Tibial artery (tissue), 4 donors: ENCODE data around the gene RIN3.
"Not testable (repeated sequence)": the region's sequence is repeated elsewhere in the genome, so short reads cannot be mapped to it uniquely, and the experiment has no call there.

ENCODE experiments used
- DNase-seq, 2 donors: peaks; one replicate each; pipeline ENCODE4 v3.0.0-alpha.2; 2019
- H3K27ac ChIP-seq, 2 donors: fragments of 200-600 bp; sonication (generic) in 1 of 2; 1 replicate in 1 of 2; 2 replicates in 1 of 2; pipeline ENCODE4 v1.5.1; 2018 to 2019; ENCODE audit warnings: mild to moderate bottlenecking in 1 of 2
- H3K27me3 ChIP-seq, 2 donors: fragments of 200-600 bp; sonication (generic) in 1 of 2; one replicate each; pipeline versions ENCODE4 v1.5.1 to v1.6.0; 2016 to 2019
- H3K36me3 ChIP-seq, 3 donors: fragments of 200-600 bp; sonication (generic) in 2 of 3; one replicate each; pipeline ENCODE4 v1.5.1; 2016 to 2019; ENCODE audit warnings: mild to moderate bottlenecking in 2 of 3
- H3K4me1 ChIP-seq, 4 donors: fragments of 200-600 bp; sonication (generic) in 2 of 4; 1 replicate in 3 of 4; 2 replicates in 1 of 4; pipeline ENCODE4 v1.5.1; 2016 to 2019
- H3K4me3 ChIP-seq, 2 donors: fragments of 200-600 bp; sonication (generic) in 1 of 2; 1 replicate in 1 of 2; 2 replicates in 1 of 2; pipeline ENCODE4 v1.5.1; 2018 to 2019; ENCODE audit warnings: mild to moderate bottlenecking in 2 of 2
- H3K9me3 ChIP-seq, 3 donors: fragments of 200-600 bp; sonication (generic) in 1 of 3; one replicate each; pipeline ENCODE4 v1.5.1; 2016 to 2019
- intact Hi-C: fragments of 100-400 bp; cut with DNase I; formaldehyde crosslinking; loops from one replicate; pipeline ENCODE4 v1.15.0; 2023; ENCODE audit warnings: low total_unique reads
- TF ChIP-seq, protein P1 (sequence below), 2 experiments: fragments of 200-600 bp in 1 of 2; fragments of 450-650 bp in 1 of 2; IDR thresholded peaks; one replicate each; pipeline ENCODE4 v1.5.1; 2017 to 2019; ENCODE audit warnings: antibody characterized with exemption in 2 of 2, mild to moderate bottlenecking in 1 of 2, moderate library complexity in 1 of 2

The RIN3 gene

DNA sequence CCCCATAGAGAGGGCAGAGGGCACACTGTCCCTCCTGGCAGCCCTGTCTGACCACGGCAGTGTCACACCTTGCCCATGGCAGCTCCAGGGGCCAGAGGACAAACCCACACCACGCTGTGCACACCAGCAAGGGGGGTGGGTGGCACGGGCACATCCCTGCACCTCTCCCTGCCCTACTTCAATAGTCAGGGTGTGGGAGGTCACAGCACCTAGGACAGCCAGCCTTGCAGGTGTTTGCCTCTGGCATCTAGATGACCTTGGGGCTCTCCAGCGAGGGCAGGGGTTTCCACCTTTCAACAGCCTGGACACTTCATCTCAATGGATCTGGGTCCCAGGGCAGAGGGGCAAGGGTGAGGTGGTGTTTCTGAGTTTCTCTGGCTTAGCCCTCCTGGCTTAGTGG lies 165.7 kb downstream of the RIN3 start:
- no peak for DNase-seq
- no peak overlapping the region for H3K27ac ChIP-seq
- peaks cover 0 to 53% (median 46%) of the 10 kb centered on the region in 3 donors for H3K36me3 ChIP-seq
- TF ChIP-seq, protein P1, sequence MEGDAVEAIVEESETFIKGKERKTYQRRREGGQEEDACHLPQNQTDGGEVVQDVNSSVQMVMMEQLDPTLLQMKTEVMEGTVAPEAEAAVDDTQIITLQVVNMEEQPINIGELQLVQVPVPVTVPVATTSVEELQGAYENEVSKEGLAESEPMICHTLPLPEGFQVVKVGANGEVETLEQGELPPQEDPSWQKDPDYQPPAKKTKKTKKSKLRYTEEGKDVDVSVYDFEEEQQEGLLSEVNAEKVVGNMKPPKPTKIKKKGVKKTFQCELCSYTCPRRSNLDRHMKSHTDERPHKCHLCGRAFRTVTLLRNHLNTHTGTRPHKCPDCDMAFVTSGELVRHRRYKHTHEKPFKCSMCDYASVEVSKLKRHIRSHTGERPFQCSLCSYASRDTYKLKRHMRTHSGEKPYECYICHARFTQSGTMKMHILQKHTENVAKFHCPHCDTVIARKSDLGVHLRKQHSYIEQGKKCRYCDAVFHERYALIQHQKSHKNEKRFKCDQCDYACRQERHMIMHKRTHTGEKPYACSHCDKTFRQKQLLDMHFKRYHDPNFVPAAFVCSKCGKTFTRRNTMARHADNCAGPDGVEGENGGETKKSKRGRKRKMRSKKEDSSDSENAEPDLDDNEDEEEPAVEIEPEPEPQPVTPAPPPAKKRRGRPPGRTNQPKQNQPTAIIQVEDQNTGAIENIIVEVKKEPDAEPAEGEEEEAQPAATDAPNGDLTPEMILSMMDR (IDR thresholded peaks at IDR 0.05): no peak
- intact Hi-C loops: no loop called here
- H3K9me3 ChIP-seq: no peaks in the 10 kb centered on the region
- peaks cover 0 to 15% (median 6%) of the 10 kb centered on the region in 4 donors for H3K4me1 ChIP-seq
- H3K4me3 ChIP-seq: no peak overlapping the region
- no peaks in the 10 kb centered on the region for H3K27me3 ChIP-seq

- H3K36me3 ChIP-seq: peaks cover 0 to 57% (median 51%) of the 10 kb centered on the region in 3 donors
- intact Hi-C loops: loop anchor here (10.0 kb wide), 2 partner anchors 66 to 546 kb away; no protein-coding TSS in a partner anchor
Measured at GRCh38 chr14:92680330-92680729, 166.7 kb downstream of the RIN3 start.

GRCh38 chr14:92680781-92681650 lies 167.4 kb downstream of the RIN3 start:
- Histone ChIP-seq H3K27ac (peak overlapping the region in 1 of 2 donors; percentile 3), H3K4me3 (no peak overlapping the region), H3K36me3 (peaks cover 0 to 64% (median 55%) of the 10 kb centered on the region in 3 donors), H3K4me1 (peaks cover 0 to 15% (median 8%) of the 10 kb centered on the region in 4 donors), H3K27me3 (no peaks in the 10 kb centered on the region), H3K9me3 (no peaks in the 10 kb centered on the region)
- peak; percentile 76 to 85 for DNase-seq
- TF ChIP-seq, protein P1 (IDR thresholded peaks at IDR 0.05): peak; percentile 92 to 96
- intact Hi-C loops: loop anchor here (10.0 kb wide), 2 partner anchors 66 to 546 kb away; no protein-coding TSS in a partner anchor

More at GRCh38 chr14:92680330-92680729, 166.7 kb downstream of the RIN3 start:
- not testable (repeated sequence) for H3K4me3 ChIP-seq, H3K27me3 ChIP-seq, DNase-seq, H3K27ac ChIP-seq, H3K9me3 ChIP-seq
- peaks cover 0 to 15% (median 6%) of the 10 kb centered on the region in 4 donors for H3K4me1 ChIP-seq

DNA sequence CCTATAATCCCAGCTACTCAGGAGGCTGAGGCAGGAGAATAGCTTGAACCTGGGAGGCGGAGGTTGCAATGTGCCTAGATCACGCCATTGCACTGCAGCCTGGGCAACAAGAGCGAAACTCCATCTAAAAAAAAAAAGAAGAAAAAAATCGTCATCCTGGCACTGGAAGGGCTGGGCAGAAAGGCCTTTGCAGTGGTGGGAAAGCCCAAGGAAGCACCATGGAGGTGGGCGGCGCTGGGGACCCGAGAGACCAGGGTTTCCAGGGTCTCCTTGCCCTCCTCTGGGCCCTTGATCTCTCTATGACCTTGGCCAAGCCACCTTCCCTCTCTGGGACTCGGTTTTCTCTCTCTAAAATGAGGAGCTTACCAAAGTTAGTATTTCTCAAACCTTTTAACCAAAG lies 169.5 kb downstream of the RIN3 start:
- intact Hi-C loops: loop anchor here (10.0 kb wide), 2 partner anchors 68 to 548 kb away; no protein-coding TSS in a partner anchor
- peaks cover 0 to 27% (median 21%) of the 10 kb centered on the region in 4 donors for H3K4me1 ChIP-seq
- no peak overlapping the region for H3K4me3 ChIP-seq
- H3K27me3 ChIP-seq: no peaks in the 10 kb centered on the region
- no peak for DNase-seq
- H3K36me3 ChIP-seq: peaks cover 0 to 44% (median 41%) of the 10 kb centered on the region in 3 donors
- H3K27ac ChIP-seq: no peak overlapping the region
- H3K9me3 ChIP-seq: no peaks in the 10 kb centered on the region
- TF ChIP-seq, protein P1 (IDR thresholded peaks at IDR 0.05): no peak

DNA sequence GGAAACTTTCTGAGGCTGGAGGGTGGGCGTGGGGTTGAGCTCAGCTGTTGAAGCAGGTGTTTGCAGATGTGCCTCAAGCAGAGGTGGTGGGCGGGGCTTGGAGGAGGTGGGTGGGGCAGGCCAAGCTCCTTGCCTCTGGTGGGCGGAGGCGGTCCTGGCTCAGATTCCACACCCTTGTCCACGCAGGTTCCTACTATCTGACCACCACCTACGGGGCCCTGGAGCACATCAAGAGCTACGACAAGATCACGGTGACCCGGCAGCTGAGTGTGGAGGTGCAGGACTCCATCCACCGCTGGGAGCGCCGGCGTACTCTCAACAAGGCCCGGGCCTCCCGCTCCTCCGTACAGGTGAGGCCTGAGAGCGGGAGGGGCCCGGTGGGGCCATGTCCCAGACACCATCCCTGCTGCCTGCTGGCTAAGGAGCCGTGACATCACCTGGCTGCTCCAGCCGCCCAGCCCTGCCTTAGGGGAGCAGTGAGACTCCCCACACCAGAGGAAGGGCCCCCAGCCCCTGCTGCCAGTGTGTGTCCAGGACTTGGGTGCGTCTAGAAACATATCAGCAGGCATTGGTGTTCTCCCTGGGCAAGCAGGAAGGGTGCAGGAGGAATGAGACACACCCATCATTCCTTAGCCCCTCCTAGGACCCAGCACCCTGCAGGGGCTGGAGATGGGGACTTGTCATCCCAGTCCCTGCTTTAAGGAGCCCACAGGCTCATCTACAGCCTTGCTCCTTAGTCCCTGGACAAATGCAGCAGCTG lies 171.4 kb downstream of the RIN3 start:
- H3K36me3 ChIP-seq: peaks cover 0 to 24% (median 21%) of the 10 kb centered on the region in 3 donors
- intact Hi-C loops: loop anchor here (10.0 kb wide), 2 partner anchors 70 to 550 kb away; no protein-coding TSS in a partner anchor
- no peaks in the 10 kb centered on the region for H3K27me3 ChIP-seq
- H3K9me3 ChIP-seq: no peaks in the 10 kb centered on the region
- H3K27ac ChIP-seq: no peak overlapping the region
- TF ChIP-seq, protein P1 (IDR thresholded peaks at IDR 0.05): no peak
- peaks cover 0 to 27% (median 21%) of the 10 kb centered on the region in 4 donors for H3K4me1 ChIP-seq
- DNase-seq: no peak
- no peak overlapping the region for H3K4me3 ChIP-seq
